HG03354 (cell line): ENCODE data around the gene NOL6.

ENCODE experiments used
- ATAC-seq: cut with Tn5 transposase; IDR thresholded peaks from one replicate; pipeline ENCODE4 v1.9.1; 2021; ENCODE audit warnings: mild to moderate bottlenecking; ENCODE audit not compliant: unreplicated experiment, poor library complexity, severe bottlenecking

Gene NOL6

GRCh38 chr9:33414268-33414667 lies 59.5 kb downstream of the NOL6 start:
- ATAC-seq: no peak
